GM12874 (cell line): ENCODE results near the gene VMP1.

ENCODE experiments used
- TF ChIP-seq, protein P1 (sequence below): IDR thresholded peaks from 2 replicates; pipeline ENCODE4 v1.5.1; 2011; ENCODE audit warnings: low read depth, mild to moderate bottlenecking, control low read depth, low read length, moderate library complexity; ENCODE audit not compliant: insufficient read depth

VMP1 gene

DNA sequence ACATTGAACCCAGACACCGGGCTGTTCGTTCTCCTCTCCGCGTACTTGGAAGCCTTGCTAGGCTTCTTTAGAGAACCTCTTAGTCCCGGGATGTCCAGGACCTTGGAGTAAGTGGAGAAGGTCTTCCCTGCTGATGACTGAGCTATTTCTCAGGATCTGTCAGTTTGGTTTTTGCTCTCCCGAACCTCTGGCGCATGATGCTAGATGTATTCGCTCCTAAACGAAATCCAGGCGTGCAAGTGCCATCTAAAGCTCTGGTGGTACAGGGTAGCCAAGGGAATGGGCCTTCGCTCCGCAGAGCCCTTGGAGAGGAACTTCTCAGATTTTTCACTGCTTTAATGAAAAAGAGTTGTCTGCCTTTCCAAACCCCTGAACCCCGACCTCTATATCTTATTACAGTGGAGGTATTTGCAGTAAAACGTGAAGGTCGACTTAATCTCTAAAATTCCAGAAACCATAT, 547 bp downstream of the VMP1 start:
- TF ChIP-seq, protein P1, sequence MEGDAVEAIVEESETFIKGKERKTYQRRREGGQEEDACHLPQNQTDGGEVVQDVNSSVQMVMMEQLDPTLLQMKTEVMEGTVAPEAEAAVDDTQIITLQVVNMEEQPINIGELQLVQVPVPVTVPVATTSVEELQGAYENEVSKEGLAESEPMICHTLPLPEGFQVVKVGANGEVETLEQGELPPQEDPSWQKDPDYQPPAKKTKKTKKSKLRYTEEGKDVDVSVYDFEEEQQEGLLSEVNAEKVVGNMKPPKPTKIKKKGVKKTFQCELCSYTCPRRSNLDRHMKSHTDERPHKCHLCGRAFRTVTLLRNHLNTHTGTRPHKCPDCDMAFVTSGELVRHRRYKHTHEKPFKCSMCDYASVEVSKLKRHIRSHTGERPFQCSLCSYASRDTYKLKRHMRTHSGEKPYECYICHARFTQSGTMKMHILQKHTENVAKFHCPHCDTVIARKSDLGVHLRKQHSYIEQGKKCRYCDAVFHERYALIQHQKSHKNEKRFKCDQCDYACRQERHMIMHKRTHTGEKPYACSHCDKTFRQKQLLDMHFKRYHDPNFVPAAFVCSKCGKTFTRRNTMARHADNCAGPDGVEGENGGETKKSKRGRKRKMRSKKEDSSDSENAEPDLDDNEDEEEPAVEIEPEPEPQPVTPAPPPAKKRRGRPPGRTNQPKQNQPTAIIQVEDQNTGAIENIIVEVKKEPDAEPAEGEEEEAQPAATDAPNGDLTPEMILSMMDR, result no peak

DNA sequence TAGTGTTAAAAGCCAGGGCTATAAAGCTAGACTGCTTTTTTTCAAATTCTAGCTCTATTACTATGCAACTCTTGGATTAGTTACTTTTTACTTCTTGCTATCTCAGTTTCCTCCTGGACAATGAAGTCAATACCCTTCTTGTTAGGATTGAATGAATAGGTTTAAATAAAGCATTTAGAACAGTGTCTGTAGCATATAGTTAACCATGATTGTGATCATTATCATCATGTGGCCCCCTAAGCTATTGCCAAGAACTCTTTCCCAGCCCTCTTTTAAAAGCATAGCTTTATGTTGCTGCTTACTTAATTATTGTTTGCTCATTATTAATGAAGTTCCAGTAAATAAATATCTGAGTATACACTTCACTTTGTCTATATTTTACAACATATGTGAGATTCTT, 4.5 kb downstream of the VMP1 start:
- TF ChIP-seq, protein P1, result no peak

DNA sequence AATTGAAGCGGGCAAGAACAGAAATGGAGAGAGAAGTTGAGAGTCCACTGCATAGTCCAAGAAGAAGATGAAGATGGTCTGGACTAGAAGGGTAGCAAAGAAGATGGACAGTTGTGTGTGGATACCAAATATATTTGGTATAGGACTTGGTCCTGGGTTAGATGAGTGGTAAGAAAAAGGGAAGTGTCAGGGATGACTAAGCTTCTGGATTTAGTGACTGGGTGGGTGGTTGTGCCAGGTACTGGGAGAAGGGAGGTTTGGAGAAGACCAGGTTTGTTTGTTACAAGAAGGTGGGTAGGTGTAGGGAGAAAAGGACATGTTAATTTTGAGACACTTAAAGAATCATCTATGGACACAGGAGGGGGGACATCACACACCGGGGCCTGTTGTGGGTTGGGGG, 5.4 kb downstream of the VMP1 start:
- TF ChIP-seq, protein P1, result no peak

DNA sequence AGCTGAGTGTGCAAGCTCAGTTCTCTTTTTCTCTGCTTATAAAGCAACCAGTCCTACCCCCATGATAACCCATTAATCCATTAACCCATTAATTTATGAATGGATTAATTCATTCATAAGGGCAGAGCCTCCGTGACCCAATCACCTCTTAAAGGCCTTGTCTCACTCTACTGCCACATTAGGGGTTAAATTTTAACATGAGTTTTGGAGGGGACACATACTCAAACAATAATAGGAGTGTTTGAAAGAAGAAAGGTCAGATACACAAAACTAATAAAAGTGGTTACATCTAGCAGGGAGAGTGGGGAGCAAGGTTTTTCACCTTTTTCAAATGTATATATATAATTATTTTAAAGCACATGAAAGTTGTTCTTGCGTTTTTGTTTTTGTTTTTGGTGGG, 6.8 kb downstream of the VMP1 start:
- TF ChIP-seq, protein P1, result no peak

DNA sequence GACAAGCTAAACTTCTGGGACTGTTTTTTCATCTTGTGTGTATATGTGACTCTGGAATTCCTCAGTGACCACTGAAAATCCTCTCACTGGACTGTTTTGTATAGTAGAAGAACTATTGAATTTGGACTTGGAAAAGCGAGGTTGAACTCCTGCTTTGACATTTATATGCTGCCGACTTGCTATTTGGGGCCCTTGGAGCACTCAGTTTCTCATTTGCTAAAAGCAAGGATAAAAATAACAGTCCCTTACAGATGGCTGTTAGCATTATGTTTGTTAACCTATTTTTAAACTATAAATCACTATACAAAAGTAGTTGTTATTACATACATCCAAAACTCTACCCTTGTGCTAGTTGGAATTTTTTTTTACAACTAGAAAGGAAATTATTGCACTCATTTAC, 9.0 kb downstream of the VMP1 start:
- TF ChIP-seq, protein P1, result no peak

DNA sequence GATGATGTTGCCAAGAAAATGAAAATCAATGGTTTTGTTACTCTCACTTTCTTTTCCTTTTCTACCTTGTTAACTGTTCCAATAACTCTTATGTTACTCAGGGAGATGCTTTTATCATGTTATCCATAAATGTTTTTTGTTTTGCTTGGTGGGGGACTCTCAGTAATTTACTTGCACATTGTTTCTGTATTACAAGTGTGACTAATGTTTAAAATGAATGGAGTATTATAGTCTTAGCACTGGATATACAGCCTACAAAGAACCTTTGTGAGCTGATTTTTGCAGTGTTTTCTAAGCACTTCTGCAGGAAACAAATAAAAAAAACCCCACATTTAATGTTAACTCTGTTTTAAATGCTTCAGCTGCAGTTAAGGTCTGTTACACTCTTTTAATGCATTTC, 12.1 kb downstream of the VMP1 start:
- TF ChIP-seq, protein P1, result no peak

DNA sequence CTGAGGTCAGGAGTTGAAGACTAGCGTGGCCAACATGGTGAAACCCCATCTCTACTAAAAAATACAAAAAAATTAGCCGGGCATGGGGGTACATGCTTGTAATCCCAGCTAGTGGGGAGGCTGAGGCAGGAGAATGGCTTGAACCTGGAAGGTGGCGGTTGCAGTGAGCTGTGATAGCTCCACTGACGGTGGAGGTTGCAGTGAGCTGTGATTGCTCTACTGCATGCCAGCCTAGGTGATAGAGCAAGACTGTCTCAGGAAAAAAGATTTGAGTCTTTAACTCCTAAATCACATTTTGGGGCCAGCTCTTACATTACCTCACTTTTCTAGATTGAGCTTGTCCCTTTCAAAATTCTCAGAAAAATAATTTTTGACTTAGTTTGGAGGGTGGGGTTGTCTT, 15.2 kb downstream of the VMP1 start:
- TF ChIP-seq, protein P1, result no peak

DNA sequence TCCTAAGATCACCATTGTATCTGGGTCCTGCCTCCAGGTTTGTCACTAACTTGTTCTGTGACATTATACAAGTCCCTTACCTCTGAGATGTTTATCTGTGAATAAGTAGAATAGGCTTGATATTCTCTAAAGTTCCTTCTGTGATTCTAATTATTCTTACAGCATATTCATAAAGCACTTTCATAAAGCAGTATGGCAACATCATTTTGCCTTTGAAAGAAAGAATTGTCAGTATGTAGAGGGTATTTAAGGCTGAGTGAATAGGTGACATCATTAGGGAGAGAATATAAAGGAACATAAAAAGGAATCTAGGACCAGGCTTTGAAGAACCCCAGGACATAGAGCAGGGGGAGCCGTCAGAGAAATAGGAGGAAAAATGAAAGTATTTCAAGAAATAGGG, 15.6 kb downstream of the VMP1 start:
- TF ChIP-seq, protein P1, result no peak
